GM12891 (cell line): Measurements from ENCODE around the gene VPS51.

Experiments
- POLR2A ChIP-seq: IDR thresholded peaks from 2 replicates; pipeline ENCODE4 v1.6.1; 2011; ENCODE audit warnings: low read depth, low read length, control low read depth
- SPI1 ChIP-seq: IDR thresholded peaks from 2 replicates; pipeline ENCODE4 v1.6.1; 2011; ENCODE audit warnings: low read depth, low read length, control low read depth
- TAF1 ChIP-seq: IDR thresholded peaks from 2 replicates; pipeline ENCODE4 v1.6.1; 2011; ENCODE audit warnings: low read depth, low read length, control low read depth

- TF ChIP-seq POLR2A (no peak; the same call in 1 of the 2 replicates), TAF1 (no peak), SPI1 (no peak)
These were observed 15.2 kb downstream of the VPS51 start for GRCh38 chr11:65111159-65111743.
